ENCODE data around the gene FRS2. TPM values are rescaled to one million over a fixed set of nuclear protein-coding genes. Genes with fewer than 3 reads are reported as not detected.

Gene FRS2
- total and polyA plus RNA-seq, 2 of the 4 experiments (the other 2 are of a cell fraction) = 12.4 to 58.3 TPM

GRCh38 chr12:69514845-69515244 is 44.7 kb downstream of the FRS2 start:
- CTCF ChIA-PET = interaction anchor here (1.0 kb wide), 1 partner anchor 56 kb away, joined by 4 read pairs; no protein-coding TSS in a partner anchor
- dilution Hi-C loops (cut with HindIII; ENCODE audit: low sequenced_read_pairs, unreplicated experiment) = no loop called here

More at GRCh38 chr12:69514845-69515244, 44.7 kb downstream of the FRS2 start:
- no peak overlapping the region for H2AK9ac ChIP-seq (replicated peaks; ENCODE audit: low read depth, low read length, poor library complexity)
- no peak overlapping the region; the same call in 1 of the 2 replicates for H3K4me2 ChIP-seq (ENCODE audit: low read depth, low read length)
- H2AFZ ChIP-seq (replicated peaks; ENCODE audit: low read length, poor library complexity) = no peak overlapping the region
- H2BK20ac ChIP-seq (ENCODE audit: low read depth, low read length) = no peak overlapping the region
- H3K56ac ChIP-seq (ENCODE audit: extremely low read depth, insufficient read depth, low read length) = no peak overlapping the region
- no peak overlapping the region for H3K27ac ChIP-seq (ENCODE audit: insufficient read depth, low read length)
- POLR2A ChIA-PET (ENCODE audit: unreplicated experiment) = no interaction called here
- peaks cover 14% of the 10 kb centered on the region for H3K4me1 ChIP-seq (ENCODE audit: control insufficient read depth, insufficient read depth, low read length)
- no peak overlapping the region for H3K14ac ChIP-seq (replicated peaks; ENCODE audit: low read depth, low read length)
- no peak overlapping the region; a peak in 1 of 4 replicates for H4K8ac ChIP-seq (ENCODE audit: low read depth in 2 of 2, low read length in 2 of 2)
- H2BK5ac ChIP-seq (ENCODE audit: low read depth, low read length, poor library complexity, severe bottlenecking) = no peak overlapping the region
- ATAC-seq (ENCODE audit: low read depth) = no peak
- no peak overlapping the region for H2BK120ac ChIP-seq (ENCODE audit: low read depth, low read length)
- H3K36me3 ChIP-seq (ENCODE audit: control insufficient read depth, insufficient read depth, low read length) = peaks cover 2% of the 10 kb centered on the region; the same call in 1 of the 2 replicates
- no peak overlapping the region for H3K4ac ChIP-seq (ENCODE audit: low read depth, low read length)
- no peak overlapping the region for H2AK5ac ChIP-seq (ENCODE audit: low read depth, low read length)
- H3K79me1 ChIP-seq (ENCODE audit: low read depth in 1 of 2, low read length in 2 of 2) = peaks cover 32 to 73% of the 10 kb centered on the region in 2 experiments
- in situ Hi-C loops (cut with MboI; ENCODE audit: low sequenced_read_pairs) = no loop called here
- H3K9ac ChIP-seq (ENCODE audit: low read depth, low read length) = no peak overlapping the region
- H3K27me3 ChIP-seq (ENCODE audit: control insufficient read depth, insufficient read depth, low read length) = no peaks in the 10 kb centered on the region
- no peak overlapping the region for H3K4me3 ChIP-seq (ENCODE audit: insufficient read depth, low read depth, low read length)
- no peak for TF ChIP-seq MXI1 (IDR thresholded peaks at IDR 0.05; ENCODE audit: borderline replicate concordance, low read depth, low read length)
- TF ChIP-seq USF2 (IDR thresholded peaks at IDR 0.05; ENCODE audit: low read depth, low read length) = no peak
- TF ChIP-seq NFE2L2 (IDR thresholded peaks at IDR 0.05; ENCODE audit: low read depth, low read length) = no peak
- TF ChIP-seq SMC3 (IDR thresholded peaks at IDR 0.05; ENCODE audit: low read depth, low read length) = no peak
- TF ChIP-seq BHLHE40 (IDR thresholded peaks at IDR 0.05; ENCODE audit: low read depth, low read length) = no peak
- TF ChIP-seq RAD21 (IDR thresholded peaks at IDR 0.05; ENCODE audit: low read length) = no peak
- no peak for TF ChIP-seq ELK1 (IDR thresholded peaks at IDR 0.05; ENCODE audit: borderline replicate concordance, low read depth, low read length)
- TF ChIP-seq CEBPB (IDR thresholded peaks at IDR 0.05; ENCODE audit: low read depth, low read length) = no peak
- no peak for TF ChIP-seq FOS (IDR thresholded peaks at IDR 0.05; ENCODE audit: low read depth, low read length)
- no peak for TF ChIP-seq RCOR1 (IDR thresholded peaks at IDR 0.05; ENCODE audit: insufficient replicate concordance, low read length)
- no peak for TF ChIP-seq CTCF (conservative IDR thresholded peaks at IDR 0.05; ENCODE audit: low read depth, low read length)
- TF ChIP-seq MAFK (IDR thresholded peaks at IDR 0.05; ENCODE audit: low read depth, low read length) = no peak
- no peak for TF ChIP-seq MAZ (IDR thresholded peaks at IDR 0.05; ENCODE audit: borderline replicate concordance, low read depth, low read length)
- H3K23ac ChIP-seq (ENCODE audit: low read depth, low read length) = peak overlapping the region; percentile 71; the same call in 1 of the 2 replicates
- no peak overlapping the region for H2BK15ac ChIP-seq (ENCODE audit: low read depth, low read length)
- H4K20me1 ChIP-seq (ENCODE audit: insufficient read depth, low read length) = peaks cover 27% of the 10 kb centered on the region
- no peak overlapping the region; the same call in 1 of the 2 replicates for H4K5ac ChIP-seq (ENCODE audit: low read depth, low read length)
- no peak for DNase-seq
- no peaks in the 10 kb centered on the region for H3K9me3 ChIP-seq (ENCODE audit: control insufficient read depth, insufficient read depth, low read length)
- peaks cover 8% of the 10 kb centered on the region for H3K9me1 ChIP-seq (ENCODE audit: insufficient read depth, low read length)
- H3K18ac ChIP-seq (ENCODE audit: low read depth, low read length) = no peak overlapping the region
- intact Hi-C loops (cut with micrococcal nuclease) = no loop called here
- no peak overlapping the region for H4K91ac ChIP-seq (ENCODE audit: insufficient read depth, low read depth, low read length)
- BruUV-seq (replicated peaks) = no TSS peak
